Fibroblast of villous mesenchyme (primary cell): Measurements from ENCODE around the gene SREBF2. TPM values are rescaled to one million over a fixed set of nuclear protein-coding genes. Genes with fewer than 3 reads are reported as not detected.
"Not testable (repeated sequence)": the region's sequence is repeated elsewhere in the genome, so short reads cannot be mapped to it uniquely, and the experiment has no call there.

ENCODE experiments used
- DNase-seq: peaks from one replicate; pipeline ENCODE4 v3.0.0-alpha.2; 2010; ENCODE audit warnings: low read depth
- H3K4me3 ChIP-seq: 2 replicates; pipeline ENCODE4 v1.5.1; 2011; ENCODE audit warnings: low read depth, mild to moderate bottlenecking, low read length
- CTCF ChIP-seq: IDR thresholded peaks from 2 replicates; pipeline ENCODE4 v1.5.1; 2012; ENCODE audit warnings: low read depth, mild to moderate bottlenecking, low read length; ENCODE audit not compliant: insufficient read depth
- total RNA-seq: library from RNA; depleted of rRNA; stranded (reverse); fragments of >200 nt; gene quantifications from 2 replicates; pipeline ENCODE4 v1.2.3, GENCODE V29; 2012

The SREBF2 gene
- total RNA-seq, 1 donor, result 83.3 TPM

DNA sequence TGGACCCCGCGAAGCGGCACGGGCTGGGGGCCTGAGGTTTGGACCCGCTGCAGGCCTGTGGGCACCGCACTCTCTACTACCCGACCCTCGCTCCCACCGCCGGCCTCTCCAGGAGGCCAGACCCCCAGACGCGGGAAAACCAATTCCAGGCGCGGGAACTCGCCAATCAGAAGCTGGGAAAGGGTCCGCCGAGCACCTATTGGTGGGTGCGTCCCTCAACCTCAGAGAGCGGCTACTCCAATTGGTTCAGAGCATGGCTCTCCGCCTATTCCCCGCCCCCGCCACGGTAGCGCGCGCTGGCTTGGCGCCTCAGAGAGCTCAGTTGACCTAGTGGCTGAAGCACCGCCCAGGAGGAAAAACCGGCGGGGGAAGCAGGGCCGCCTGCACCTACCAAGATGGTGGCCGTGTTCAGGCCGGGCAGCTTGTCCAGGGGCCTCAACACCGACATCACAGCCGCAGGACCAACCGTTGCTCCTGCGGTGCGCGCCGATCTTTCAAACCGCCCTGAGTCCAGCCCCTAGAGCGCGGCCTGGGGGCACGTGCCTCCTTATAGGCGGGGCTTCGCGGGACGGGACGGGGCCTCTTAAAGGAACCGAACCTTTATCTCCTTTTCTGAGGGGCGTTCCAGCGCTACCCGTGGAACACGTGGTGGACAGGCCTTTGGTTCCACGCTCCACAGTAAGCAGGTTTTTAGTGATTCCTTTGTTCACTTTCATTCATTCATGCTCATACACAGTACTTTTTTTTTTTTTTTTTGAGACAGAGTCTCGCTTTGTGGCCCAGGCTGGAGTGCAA is 113.9 kb downstream of the SREBF2 start, which contains the start of gene CENPM:
Gene CENPM, minus strand, starts transcription at position 524 of the 795 bp plus-strand sequence. Its CDS starts 76 bp downstream, at position 448.
- peak; percentile 93 for DNase-seq
- no peak for TF ChIP-seq CTCF
- peak within 1 kb of the TSS; percentile 92 for H3K4me3 ChIP-seq

DNA sequence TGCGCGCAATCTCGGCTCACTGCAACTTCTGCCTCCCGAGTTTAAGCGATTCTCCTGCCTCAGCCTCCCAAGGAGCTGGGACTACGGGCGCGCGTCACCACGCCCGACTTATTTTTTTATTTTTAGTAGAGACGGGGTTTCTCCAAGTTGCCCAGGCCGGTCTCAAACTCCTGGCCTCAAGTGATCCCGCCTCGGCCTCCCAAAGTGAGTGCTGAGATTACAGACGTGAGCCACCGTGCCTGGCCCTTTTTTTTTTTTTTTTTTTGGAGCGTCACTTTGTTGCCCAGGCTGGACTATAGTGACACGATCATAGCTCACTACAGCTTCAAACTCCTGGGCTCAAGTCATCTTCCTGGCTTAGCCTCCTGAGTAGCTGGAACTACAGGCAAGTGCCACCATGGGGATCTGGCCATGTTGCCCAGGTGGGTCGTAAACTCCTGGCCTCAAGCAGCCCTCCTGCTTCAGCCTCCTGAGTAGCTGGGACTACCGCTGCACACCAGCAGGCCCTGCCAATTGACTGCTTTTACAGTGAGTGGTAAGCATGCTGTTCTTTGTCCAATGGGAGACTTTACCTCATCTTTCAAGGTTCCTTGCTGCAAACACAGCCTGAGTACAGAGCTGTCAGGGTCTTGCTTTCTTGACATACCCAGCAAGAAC is 114.6 kb downstream of the SREBF2 start:
- TF ChIP-seq CTCF, result no peak
- peak overlapping the region; percentile 92 for H3K4me3 ChIP-seq
- no peak for DNase-seq

DNA sequence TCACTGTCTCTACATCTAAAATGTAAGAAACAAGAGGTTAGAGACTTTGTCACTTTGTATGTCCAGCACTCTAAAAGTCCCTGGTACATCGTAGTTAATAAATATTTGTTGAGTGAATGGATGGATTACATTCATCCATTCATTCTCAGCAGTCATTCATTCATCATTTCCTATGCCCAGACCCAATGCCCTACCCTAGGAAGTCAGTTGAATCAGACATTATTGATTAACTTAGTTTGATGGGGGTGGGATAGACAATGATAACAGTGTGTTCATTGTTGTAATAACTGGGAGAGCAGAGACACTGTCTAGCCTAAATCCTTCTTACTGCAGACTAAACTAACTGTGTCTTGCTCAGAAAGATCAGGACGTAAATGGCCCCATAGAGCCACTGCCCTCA is 115.2 kb downstream of the SREBF2 start:
- DNase-seq, result no peak
- TF ChIP-seq CTCF, result no peak
- no peak overlapping the region for H3K4me3 ChIP-seq

- not testable (repeated sequence) for H3K4me3 ChIP-seq, DNase-seq
These were observed 116.0 kb downstream of the SREBF2 start for GRCh38 chr22:41948928-41949296.

- no peak for DNase-seq
- TF ChIP-seq CTCF, result no peak
- no peak overlapping the region for H3K4me3 ChIP-seq
These were observed 116.5 kb downstream of the SREBF2 start for GRCh38 chr22:41949297-41949965.

- no peak for TF ChIP-seq CTCF
- no peak within 1 kb of the TSS for H3K4me3 ChIP-seq
- no peak for DNase-seq
These were observed 119.1 kb downstream of the SREBF2 start, which contains the start of gene SMIM45 for GRCh38 chr22:41951898-41952474. Gene SMIM45 (plus strand): TSS chr22:41952150.

DNA sequence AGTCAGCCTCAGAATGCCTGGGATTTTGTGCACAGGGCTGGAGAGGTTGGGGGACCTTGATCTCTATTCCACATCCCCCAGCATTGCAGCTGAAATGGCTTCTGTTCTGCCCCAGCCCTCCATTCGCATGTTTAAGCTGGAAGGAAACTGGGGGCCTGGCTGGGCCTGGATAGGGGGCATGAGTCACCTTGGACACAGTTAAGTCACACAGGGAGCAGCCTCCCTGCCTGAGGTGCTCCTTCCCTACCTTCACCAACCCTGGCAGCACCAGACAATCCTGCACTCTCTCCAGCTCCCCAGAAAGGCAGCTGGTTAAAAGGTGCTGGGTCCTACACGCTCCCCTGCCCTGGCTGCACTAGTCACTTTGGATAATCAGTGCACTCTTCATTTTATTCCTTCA is 119.8 kb downstream of the SREBF2 start:
- H3K4me3 ChIP-seq, result no peak overlapping the region
- DNase-seq, result no peak
- TF ChIP-seq CTCF, result no peak
